Measurements from ENCODE around the gene SVOPL. TPM values are rescaled to one million over a fixed set of nuclear protein-coding genes. Genes with fewer than 3 reads are reported as not detected.

SVOPL gene
- total RNA-seq, 1 donor from 2014 or later: 0.09 TPM

DNA sequence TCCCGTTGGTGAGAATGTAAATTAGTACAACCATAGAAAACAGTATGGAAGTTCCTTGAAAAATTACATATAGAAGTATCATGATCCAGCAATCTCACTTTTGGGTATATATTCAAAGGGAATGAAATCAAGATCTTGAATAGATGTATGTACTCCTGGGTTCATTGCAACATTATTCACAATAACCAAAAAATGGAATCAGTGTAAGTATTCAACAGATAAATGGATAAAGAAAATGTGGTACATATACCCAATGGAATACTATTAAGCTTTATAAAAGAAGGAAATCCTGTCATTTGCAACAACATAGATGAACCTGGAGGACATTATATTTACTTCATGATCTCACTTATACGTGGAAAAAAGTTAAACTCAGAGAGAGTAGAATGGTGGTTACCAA, 154.3 kb downstream of the SVOPL start:
- no peaks in the 10 kb centered on the region for H3K9me3 ChIP-seq (ENCODE audit: low read depth)
- peaks cover 5% of the 10 kb centered on the region for H4K20me1 ChIP-seq (ENCODE audit: low read depth)
- H3K4me1 Mint-ChIP-seq: no peaks in the 10 kb centered on the region
- H3K79me2 ChIP-seq (ENCODE audit: low read depth): peaks cover 96% of the 10 kb centered on the region
- peaks cover 77% of the 10 kb centered on the region for H3K36me3 Mint-ChIP-seq
- no peak overlapping the region for H3K4me3 ChIP-seq
- H3F3A ChIP-seq (ENCODE audit: low read depth): peaks cover 59% of the 10 kb centered on the region
- no peak overlapping the region for H3K27ac Mint-ChIP-seq
- no peak overlapping the region for H2AFZ ChIP-seq (replicated peaks)
- DNase-seq (ENCODE audit: low spot score): no peak
- no peaks in the 10 kb centered on the region for H3K27me3 ChIP-seq
- peaks cover 43% of the 10 kb centered on the region for H3K36me3 ChIP-seq
- H3K27ac ChIP-seq: no peak overlapping the region
- TF ChIP-seq EZH2phosphoT487 (IDR thresholded peaks at IDR 0.05): no peak
- no peak for TF ChIP-seq EZH2 (IDR thresholded peaks at IDR 0.05)
- TF ChIP-seq, protein P1, sequence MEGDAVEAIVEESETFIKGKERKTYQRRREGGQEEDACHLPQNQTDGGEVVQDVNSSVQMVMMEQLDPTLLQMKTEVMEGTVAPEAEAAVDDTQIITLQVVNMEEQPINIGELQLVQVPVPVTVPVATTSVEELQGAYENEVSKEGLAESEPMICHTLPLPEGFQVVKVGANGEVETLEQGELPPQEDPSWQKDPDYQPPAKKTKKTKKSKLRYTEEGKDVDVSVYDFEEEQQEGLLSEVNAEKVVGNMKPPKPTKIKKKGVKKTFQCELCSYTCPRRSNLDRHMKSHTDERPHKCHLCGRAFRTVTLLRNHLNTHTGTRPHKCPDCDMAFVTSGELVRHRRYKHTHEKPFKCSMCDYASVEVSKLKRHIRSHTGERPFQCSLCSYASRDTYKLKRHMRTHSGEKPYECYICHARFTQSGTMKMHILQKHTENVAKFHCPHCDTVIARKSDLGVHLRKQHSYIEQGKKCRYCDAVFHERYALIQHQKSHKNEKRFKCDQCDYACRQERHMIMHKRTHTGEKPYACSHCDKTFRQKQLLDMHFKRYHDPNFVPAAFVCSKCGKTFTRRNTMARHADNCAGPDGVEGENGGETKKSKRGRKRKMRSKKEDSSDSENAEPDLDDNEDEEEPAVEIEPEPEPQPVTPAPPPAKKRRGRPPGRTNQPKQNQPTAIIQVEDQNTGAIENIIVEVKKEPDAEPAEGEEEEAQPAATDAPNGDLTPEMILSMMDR (IDR thresholded peaks at IDR 0.05): no peak
- peaks cover 15% of the 10 kb centered on the region for H3K4me1 ChIP-seq
- no peak overlapping the region for H3K4me3 Mint-ChIP-seq
- no peak overlapping the region for H3K9ac ChIP-seq
- no peak overlapping the region for H3K4me2 ChIP-seq
- H3K9me3 Mint-ChIP-seq: peaks cover 4% of the 10 kb centered on the region
- H3K27me3 Mint-ChIP-seq (ENCODE audit: insufficient read depth, low read depth): no peaks in the 10 kb centered on the region

DNA sequence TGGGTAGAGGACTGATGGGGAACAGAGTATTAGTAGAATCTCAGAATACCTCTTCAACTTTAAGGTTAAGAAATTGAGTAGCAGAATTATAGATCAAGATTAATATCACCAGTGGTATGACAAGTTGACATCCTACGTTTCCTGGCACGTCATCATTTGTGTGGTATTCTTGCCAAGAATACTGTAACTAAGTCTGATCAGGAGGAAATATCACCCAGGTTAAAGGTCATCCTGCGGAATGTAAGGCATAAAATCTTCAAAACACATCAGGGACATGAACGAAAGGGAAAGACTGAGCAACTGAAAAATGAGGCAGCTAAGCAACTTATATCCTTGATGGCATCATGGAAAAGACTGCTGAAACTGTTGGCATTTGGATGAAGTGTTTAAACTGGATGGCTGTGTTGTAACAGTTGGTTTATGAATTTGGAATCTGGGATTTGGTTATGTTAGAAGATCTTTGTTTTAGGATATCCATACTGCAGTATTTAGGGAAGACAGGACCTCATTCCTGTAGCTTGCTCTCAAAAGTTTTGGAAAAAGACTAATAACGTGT, 155.0 kb downstream of the SVOPL start:
- Mint-ChIP-seq H3K27ac (no peak overlapping the region), H3K4me3 (no peak overlapping the region), H3K36me3 (peaks cover 78% of the 10 kb centered on the region), H3K4me1 (no peaks in the 10 kb centered on the region), H3K27me3 (ENCODE audit: insufficient read depth, low read depth) (no peaks in the 10 kb centered on the region), H3K9me3 (peaks cover 4% of the 10 kb centered on the region)
- TF ChIP-seq EZH2phosphoT487 (IDR thresholded peaks at IDR 0.05): no peak
- no peak for TF ChIP-seq EZH2 (IDR thresholded peaks at IDR 0.05)
- TF ChIP-seq, protein P1 (IDR thresholded peaks at IDR 0.05): no peak
- Histone ChIP-seq H3K4me1 (peaks cover 15% of the 10 kb centered on the region), H3K27ac (no peak overlapping the region), H3K79me2 (ENCODE audit: low read depth) (peaks cover 97% of the 10 kb centered on the region), H3K9ac (no peak overlapping the region), H2AFZ (replicated peaks) (no peak overlapping the region), H3F3A (ENCODE audit: low read depth) (peaks cover 59% of the 10 kb centered on the region), H3K36me3 (peaks cover 37% of the 10 kb centered on the region), H3K9me3 (ENCODE audit: low read depth) (no peaks in the 10 kb centered on the region), H3K27me3 (no peaks in the 10 kb centered on the region), H3K4me3 (no peak overlapping the region), H4K20me1 (ENCODE audit: low read depth) (peaks cover 5% of the 10 kb centered on the region), H3K4me2 (no peak overlapping the region)
- DNase-seq (ENCODE audit: low spot score): no peak

DNA sequence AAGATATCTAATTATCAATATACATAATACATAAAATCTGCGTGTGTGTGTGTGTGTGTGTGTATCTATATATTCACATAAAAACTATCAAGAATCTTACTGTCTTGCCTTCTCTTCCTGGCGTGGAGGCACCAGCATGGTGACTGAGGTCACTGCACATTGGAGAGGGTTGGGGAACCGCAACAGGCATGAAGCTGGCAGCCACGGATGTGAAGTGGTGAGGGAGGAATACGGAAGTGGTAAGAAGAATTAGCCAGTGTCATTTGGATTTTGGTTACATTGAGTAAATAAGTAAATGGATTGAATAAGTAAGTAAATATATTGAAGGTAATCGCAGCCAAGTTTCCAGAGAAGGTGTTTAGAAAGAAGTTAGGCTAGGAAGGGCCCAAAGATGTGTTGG, 156.0 kb downstream of the SVOPL start:
- Mint-ChIP-seq H3K27ac (no peak overlapping the region), H3K9me3 (peaks cover 9% of the 10 kb centered on the region), H3K4me3 (no peak overlapping the region), H3K4me1 (no peaks in the 10 kb centered on the region), H3K36me3 (peaks cover 77% of the 10 kb centered on the region), H3K27me3 (ENCODE audit: insufficient read depth, low read depth) (no peaks in the 10 kb centered on the region)
- Histone ChIP-seq H2AFZ (replicated peaks) (no peak overlapping the region), H3K4me2 (no peak overlapping the region), H3K27ac (no peak overlapping the region), H3K4me3 (no peak overlapping the region), H3F3A (ENCODE audit: low read depth) (peaks cover 61% of the 10 kb centered on the region), H3K4me1 (peaks cover 15% of the 10 kb centered on the region), H3K79me2 (ENCODE audit: low read depth) (peaks cover 100% of the 10 kb centered on the region), H3K27me3 (no peaks in the 10 kb centered on the region), H3K36me3 (peaks cover 36% of the 10 kb centered on the region), H3K9me3 (ENCODE audit: low read depth) (no peaks in the 10 kb centered on the region), H3K9ac (no peak overlapping the region), H4K20me1 (ENCODE audit: low read depth) (peaks cover 5% of the 10 kb centered on the region)
- no peak for DNase-seq (ENCODE audit: low spot score)
- no peak for TF ChIP-seq EZH2 (IDR thresholded peaks at IDR 0.05)
- no peak for TF ChIP-seq EZH2phosphoT487 (IDR thresholded peaks at IDR 0.05)
- TF ChIP-seq, protein P1 (IDR thresholded peaks at IDR 0.05): no peak

Small RNAs within 50 kb of the gene (small RNA-seq; reads per million reads assigned to genes)
- gene RF00561: not detected

Other genes starting within 250 kb of the SVOPL start
- 101 and 116 TPM in 2 replicates for gene TRIM24, start 241.1 kb downstream of the SVOPL start, total RNA-seq (ENCODE audit: low replicate concordance)
- gene TMEM213, start 96.6 kb upstream of the SVOPL start, total RNA-seq (ENCODE audit: low replicate concordance): not detected in 2 replicates
- gene ATP6V0A4, start 96.8 kb upstream of the SVOPL start, total RNA-seq (ENCODE audit: low replicate concordance): 0.36 TPM in 1 of 2 replicates, not detected in the other

Data from neural progenitor cell (in vitro differentiated cells).